GM12872 (cell line): ENCODE data around the gene RPS29.

Source experiments
- CTCF ChIP-seq: IDR thresholded peaks from 3 replicates; pipeline ENCODE4 v1.5.1; 2011; ENCODE audit warnings: low read depth, mild to moderate bottlenecking, low read length, moderate library complexity; ENCODE audit not compliant: insufficient read depth

RPS29 gene

GRCh38 chr14:49586673-49587460, 687 bp upstream of the RPS29 start:
- peak; percentile 72 for TF ChIP-seq CTCF

- no peak for TF ChIP-seq CTCF
Observed at GRCh38 chr14:49584058-49584457, 2.1 kb downstream of the RPS29 start.

GRCh38 chr14:49583629-49584028, 2.6 kb downstream of the RPS29 start:
- no peak for TF ChIP-seq CTCF

GRCh38 chr14:49582113-49582977, 3.8 kb downstream of the RPS29 start:
- TF ChIP-seq CTCF = no peak

- TF ChIP-seq CTCF = no peak
Observed at GRCh38 chr14:49581209-49582112, 4.7 kb downstream of the RPS29 start.

- TF ChIP-seq CTCF = no peak
Observed at GRCh38 chr14:49579841-49580240, 6.3 kb downstream of the RPS29 start.
